HS-5 (cell line): ENCODE results near the gene THPO.
A peak's percentile ranks its signal among the peaks of the same experiment; 100 is the strongest.
"Not testable (repeated sequence)": the region's sequence is repeated elsewhere in the genome, so short reads cannot be mapped to it uniquely, and the experiment has no call there.

Experiments used
- DNase-seq: peaks from one replicate; pipeline ENCODE4 v3.0.0-alpha.2; 2012; ENCODE audit warnings: low read depth

THPO gene

DNA sequence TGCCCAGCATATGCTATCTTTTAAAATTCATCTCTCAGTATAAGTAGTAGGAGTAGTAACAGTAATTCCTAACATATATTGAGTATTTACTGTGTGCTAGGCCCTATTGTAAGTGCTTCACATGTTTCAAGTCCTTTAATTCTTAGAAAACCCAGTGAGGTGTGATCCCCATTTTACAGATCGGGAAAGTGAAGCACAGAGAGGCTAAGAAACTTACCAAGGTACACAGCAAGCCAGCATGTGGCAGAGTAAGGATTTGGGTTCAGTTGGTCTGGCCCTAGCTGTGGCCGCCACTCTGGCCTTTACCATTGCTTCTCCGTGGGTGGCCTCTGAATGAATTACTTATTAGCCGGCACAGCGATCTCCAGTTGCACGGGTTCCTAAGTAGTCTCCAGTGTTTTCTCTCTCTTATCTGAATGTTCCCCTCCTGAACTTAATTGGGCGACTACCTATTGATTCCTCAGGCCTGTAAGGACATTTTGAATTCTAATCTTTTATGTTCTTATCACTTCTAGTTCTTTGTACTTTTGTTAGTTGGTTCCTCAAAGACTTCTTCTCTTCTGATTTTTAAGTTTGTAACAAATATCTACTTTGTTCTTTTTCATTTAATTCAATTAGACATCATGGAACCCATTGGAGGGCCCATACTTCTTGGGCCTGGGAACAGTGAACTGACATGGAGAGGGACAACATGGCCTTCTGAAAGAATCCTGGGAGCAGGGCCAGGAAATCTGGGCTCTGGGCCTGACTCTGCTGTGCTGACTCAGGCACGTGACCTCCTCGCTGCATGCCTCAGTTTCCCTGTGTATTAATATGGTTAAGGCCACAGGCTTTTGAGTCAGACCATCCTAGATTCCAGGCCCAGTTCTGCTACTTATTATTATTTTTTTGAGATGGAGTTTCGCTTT lies 28.2 kb downstream of the THPO start:
- no peak for DNase-seq

- no peak for DNase-seq
Measured at GRCh38 chr3:184348057-184348382, 30.0 kb downstream of the THPO start.

DNA sequence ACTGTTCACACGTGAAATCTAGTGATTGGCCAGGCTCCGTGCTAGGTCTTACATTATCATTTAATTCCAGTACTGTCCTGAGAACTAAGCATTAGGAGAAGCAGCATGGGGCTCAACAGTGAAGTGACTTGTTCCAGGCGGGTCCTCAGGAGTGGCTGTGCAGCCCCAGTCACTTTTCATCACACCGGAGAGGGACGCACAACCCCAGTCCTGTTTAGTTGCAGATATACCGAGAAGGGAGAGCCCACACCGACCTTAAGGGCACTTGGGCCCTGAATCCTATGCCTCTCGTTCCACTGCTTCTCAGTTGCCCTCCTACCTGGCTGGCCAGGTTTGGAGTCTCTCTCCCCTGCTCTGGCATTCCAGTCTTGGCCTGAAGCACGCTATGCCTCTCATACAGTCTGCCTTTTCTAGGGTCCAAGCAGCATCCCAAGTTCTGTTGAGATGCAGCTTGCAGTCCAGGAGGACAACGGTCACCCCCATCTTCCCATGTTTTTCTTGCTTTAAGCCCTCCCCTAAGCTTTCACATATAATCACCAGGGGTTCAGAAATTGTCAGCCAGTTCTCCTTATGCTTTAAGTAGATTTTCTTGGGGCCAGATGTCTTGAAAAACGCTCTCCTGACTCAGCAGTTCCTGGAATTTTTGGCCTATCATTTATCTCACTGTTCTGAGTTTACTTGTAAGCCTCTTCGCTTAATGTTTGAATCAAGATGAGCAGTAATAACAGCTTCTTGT lies 30.5 kb downstream of the THPO start:
- no peak for DNase-seq

- no peak for DNase-seq
Measured at GRCh38 chr3:184346480-184347190, 31.4 kb downstream of the THPO start.

- no peak for DNase-seq
Measured at GRCh38 chr3:184345317-184346144, 32.5 kb downstream of the THPO start.

GRCh38 chr3:184344579-184345316 lies 33.3 kb downstream of the THPO start:
- no peak for DNase-seq

DNA sequence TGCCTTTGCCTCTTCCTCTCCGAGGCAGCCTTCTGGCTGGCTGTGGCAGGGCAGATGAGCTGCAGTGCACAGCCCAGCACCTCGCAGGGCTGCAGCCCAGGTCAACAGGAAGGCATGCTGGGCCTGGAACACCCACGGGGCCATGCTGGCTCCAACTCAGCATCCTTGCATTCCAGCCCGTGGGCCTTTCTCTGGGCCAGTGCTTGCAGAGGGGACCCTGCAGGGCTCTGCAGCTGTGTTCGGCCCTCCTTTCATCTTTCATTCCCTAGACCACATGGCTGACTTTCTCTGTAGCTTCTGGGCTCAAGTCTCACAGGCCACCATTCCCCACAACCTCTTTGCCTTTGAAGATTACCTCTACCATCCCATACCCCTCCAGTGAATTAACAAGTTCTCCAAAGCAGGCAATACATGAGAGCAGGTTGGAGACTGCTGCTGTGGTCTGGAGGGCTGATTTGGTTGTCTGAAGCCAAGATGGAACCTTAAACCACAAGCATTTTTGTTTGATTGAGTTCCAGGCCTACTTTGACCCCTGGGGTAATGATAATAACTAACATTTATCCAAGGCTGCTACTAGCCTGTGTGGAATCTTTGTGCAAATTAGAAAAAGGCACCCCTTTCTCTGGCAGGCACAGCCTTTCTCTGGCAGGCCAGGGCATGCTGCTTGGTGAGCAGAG lies 34.7 kb downstream of the THPO start:
- DNase-seq: no peak

DNA sequence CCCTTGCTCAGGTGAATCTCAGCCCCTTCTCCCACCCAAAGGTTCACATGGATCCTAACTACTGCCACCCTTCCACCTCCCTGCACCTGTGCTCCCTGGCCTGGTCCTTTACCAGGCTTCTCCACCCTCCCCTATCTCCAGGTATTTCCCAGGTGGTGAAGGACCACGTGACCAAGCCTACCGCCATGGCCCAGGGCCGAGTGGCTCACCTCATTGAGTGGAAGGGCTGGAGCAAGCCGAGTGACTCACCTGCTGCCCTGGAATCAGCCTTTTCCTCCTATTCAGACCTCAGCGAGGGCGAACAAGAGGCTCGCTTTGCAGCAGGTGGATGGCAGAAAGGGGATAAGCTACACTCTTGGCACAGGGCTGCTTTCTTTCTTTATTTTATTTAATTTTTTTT lies 36.1 kb downstream of the THPO start:
- DNase-seq: no peak

- DNase-seq: not testable (repeated sequence)
Measured at GRCh38 chr3:184339451-184340135, 38.4 kb downstream of the THPO start.

DNA sequence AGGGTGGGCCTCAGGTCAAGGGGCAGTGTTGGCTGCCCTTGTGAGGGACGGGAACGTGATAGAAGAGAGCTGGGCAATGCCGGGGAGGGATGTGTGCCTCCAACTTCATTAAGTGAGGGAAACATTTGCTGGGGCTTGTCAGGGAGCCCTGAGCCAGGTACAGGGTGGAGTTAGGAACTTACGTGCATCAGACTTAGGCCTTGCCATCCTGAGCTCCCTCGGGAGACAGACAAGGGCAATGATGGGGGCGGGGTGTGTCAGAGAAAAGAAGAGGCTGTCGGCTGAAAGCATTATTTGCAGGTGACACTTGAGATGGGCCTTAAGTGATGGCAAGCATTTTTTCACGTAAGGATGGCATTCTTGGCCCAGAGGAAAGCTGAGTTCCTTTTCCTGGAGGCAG lies 39.0 kb downstream of the THPO start:
- DNase-seq: no peak

GRCh38 chr3:184338511-184338945 lies 39.5 kb downstream of the THPO start:
- no peak for DNase-seq

DNA sequence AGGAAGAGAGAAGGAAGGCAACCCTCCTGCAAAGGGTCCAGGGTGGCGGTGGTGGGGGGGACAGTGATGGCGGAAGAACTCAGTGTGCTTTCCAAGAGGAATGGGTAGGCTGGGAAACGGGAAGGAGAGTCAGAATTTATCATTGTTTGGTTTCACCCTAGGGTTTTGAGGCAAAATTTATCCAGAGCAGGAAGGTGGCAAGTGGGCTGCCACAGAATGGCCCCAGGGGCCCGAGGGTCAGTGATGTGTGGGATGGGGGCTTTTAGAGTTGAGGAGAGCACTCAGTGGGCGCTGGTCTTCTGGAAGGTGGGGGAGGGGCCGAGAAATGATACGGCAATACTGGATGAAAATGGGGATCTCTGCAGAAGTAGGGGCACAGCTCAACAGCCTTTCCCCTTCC lies 40.0 kb downstream of the THPO start:
- no peak for DNase-seq

DNA sequence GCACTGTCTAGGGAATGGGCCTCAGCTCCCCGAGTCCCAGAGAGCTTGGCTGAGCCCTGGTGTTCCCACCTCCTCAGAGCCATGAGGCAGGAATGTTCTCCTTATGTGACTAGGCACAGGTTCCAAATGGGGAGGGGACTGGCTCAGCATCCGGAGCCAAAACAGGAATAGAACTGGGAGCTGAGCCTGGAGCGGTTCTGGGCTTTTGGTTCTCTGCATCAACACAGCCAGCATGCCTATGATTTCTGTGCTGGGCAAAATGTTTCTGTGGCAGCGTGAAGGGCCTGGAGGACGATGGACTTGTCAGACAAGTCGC lies 40.6 kb downstream of the THPO start, which contains the start of gene FAM131A:
Gene FAM131A (plus strand): TSS at position 202 of the 316 bp plus-strand sequence. CDS start 31 bp downstream, at position 233.
- DNase-seq: no peak

DNA sequence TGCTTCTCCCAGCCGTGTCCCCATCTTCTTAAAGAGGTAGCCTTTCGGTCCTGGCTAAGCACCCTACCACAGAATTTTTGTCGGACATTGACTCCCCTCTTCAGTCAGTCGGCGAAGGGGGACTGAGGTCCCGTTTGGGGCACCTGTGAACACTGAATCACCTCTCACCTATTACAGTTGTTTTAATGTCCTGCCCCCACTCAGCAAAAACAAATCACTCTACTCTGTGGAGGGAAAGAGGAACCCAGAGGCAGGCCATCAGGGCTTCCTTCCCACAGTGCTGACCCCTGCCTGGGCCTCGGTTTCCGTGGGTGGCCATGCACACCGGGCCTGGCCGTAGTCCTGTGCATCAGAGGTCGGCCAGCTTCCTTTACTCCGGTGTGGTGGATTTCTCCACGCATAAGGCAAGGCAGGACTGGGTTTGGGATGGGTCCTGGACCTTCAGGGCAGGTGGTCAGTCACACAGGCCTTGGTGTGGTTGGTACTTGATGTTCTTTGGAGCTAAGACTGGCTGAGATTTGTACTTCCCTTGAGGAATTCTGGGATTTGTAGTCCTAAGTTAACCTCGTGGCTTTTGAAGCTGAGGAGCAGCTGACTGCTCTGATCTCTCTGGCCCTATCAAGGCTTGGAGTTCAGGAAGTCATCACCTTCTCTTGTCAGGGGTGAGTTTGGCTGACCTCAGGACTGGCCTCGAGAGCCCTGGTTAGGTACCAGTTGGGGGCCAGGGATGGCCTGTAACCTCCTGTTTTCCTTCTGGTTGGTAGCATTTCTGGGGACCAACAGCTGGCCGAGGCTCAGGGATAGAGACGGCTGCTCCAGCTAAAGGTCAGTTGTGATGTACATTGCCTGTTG lies 41.2 kb downstream of the THPO start:
- no peak for DNase-seq

- DNase-seq: no peak
Measured at GRCh38 chr3:184335661-184336546, 42.1 kb downstream of the THPO start.

DNA sequence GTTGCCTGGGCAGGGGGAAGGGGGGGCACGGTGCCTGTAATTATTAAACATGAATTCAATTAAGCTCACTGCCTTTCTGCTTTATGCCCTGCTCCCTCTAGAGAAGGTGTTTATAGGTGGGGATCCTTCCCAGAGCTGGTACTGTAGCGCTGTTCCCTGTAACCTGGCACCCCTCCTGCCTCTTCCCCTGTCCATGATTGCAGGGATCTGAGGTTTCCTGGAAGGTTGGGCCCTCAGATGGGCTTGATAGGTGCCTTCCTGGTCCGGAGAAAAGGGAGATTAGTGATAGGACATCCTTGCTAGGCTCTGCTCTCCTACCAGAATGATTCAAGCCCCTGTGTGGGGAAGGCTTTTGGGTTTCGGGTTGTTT lies 42.7 kb downstream of the THPO start:
- DNase-seq: no peak

GRCh38 chr3:184334470-184335158 lies 43.4 kb downstream of the THPO start:
- DNase-seq: peak; percentile 72
